Karpas-422 (cell line): ENCODE data around the gene SIVA1. TPM values are rescaled to one million over a fixed set of nuclear protein-coding genes. Genes with fewer than 3 reads are reported as not detected.

Source experiments
- DNase-seq: peaks from one replicate; pipeline ENCODE4 v3.0.0-alpha.2; 2015
- H2AFZ ChIP-seq: fragments of 200-600 bp; sonication (generic); 2 replicates; pipeline ENCODE4 v1.6.1; 2014; ENCODE audit warnings: antibody characterized with exemption, low read length, mixed read lengths
- H3K27ac ChIP-seq: fragments of 200-600 bp; sonication (generic); 2 replicates; pipeline ENCODE4 v1.5.1; 2014; ENCODE audit warnings: mild to moderate bottlenecking, low read length, moderate library complexity
- H3K27me3 ChIP-seq: fragments of 200-600 bp; sonication (generic); 2 replicates; pipeline ENCODE4 v1.6.1; 2014; ENCODE audit warnings: low read length, mixed read lengths
- H3K36me3 ChIP-seq: fragments of 200-600 bp; sonication (generic); 2 replicates; pipeline ENCODE4 v1.6.1; 2014; ENCODE audit warnings: low read length, mixed read lengths; ENCODE audit not compliant: insufficient read depth
- H3K4me1 ChIP-seq: fragments of 200-600 bp; sonication (generic); 2 replicates; pipeline ENCODE4 v1.6.1; 2014; ENCODE audit warnings: mild to moderate bottlenecking, low read length, mixed read lengths
- H3K4me2 ChIP-seq: fragments of 200-600 bp; sonication (generic); 2 replicates; pipeline ENCODE4 v1.6.1; 2014; ENCODE audit warnings: low read length, low read depth, mild to moderate bottlenecking; ENCODE audit not compliant: poor library complexity, severe bottlenecking
- H3K4me3 ChIP-seq: fragments of 200-600 bp; sonication (generic); 2 replicates; pipeline ENCODE4 v1.5.1; 2014; ENCODE audit warnings: mild to moderate bottlenecking, antibody characterized with exemption, low read length, mixed read lengths
- H3K79me2 ChIP-seq: fragments of 200-600 bp; sonication (generic); 2 replicates; pipeline ENCODE4 v1.6.1; 2014; ENCODE audit warnings: mild to moderate bottlenecking, low read length, mixed read lengths
- H3K9ac ChIP-seq: fragments of 200-600 bp; sonication (generic); 2 replicates; pipeline ENCODE4 v1.6.0; 2014; ENCODE audit warnings: low read length
- H3K9me2 ChIP-seq: fragments of 200-600 bp; sonication (generic), shearing (Covaris generic); replicated peaks from 2 replicates; pipeline ENCODE4 v1.6.0; 2014; ENCODE audit warnings: mild to moderate bottlenecking, low read length, moderate library complexity; ENCODE audit not compliant: insufficient read depth
- H3K9me3 ChIP-seq: fragments of 300-700, 200-600 bp; sonication (generic); 2 replicates; pipeline ENCODE4 v1.6.1; 2014; ENCODE audit warnings: low read length, mixed read lengths
- H4K20me1 ChIP-seq: fragments of 200-600 bp; sonication (generic); 2 replicates; pipeline ENCODE4 v1.6.1; 2014; ENCODE audit warnings: mild to moderate bottlenecking, antibody characterized with exemption, low read length, low read depth; ENCODE audit not compliant: insufficient read depth
- total RNA-seq: library from RNA; depleted of rRNA; stranded (reverse); fragments of >200 nt; shearing (Covaris generic); gene quantifications from 2 replicates; pipeline ENCODE4 v1.2.3, GENCODE V29; 2014; ENCODE audit warnings: low replicate concordance

The SIVA1 gene
- total RNA-seq, 1 experiment from 2014 or later, result 68.1 TPM

- no peaks in the 10 kb centered on the region for H3K79me2 ChIP-seq
- no peak overlapping the region for H2AFZ ChIP-seq
- H3K9me2 ChIP-seq, result no peaks in the 10 kb centered on the region
- no peaks in the 10 kb centered on the region for H3K36me3 ChIP-seq
- no peaks in the 10 kb centered on the region for H3K27me3 ChIP-seq
- no peak for DNase-seq
- H4K20me1 ChIP-seq, result peaks cover 3% of the 10 kb centered on the region; the same call in 1 of the 2 replicates
- no peak overlapping the region for H3K9ac ChIP-seq
- no peak overlapping the region for H3K4me2 ChIP-seq
- H3K9me3 ChIP-seq, result no peaks in the 10 kb centered on the region
- H3K27ac ChIP-seq, result no peak overlapping the region
- no peak overlapping the region for H3K4me3 ChIP-seq
- H3K4me1 ChIP-seq, result no peaks in the 10 kb centered on the region
Measured at GRCh38 chr14:104735830-104736642, 16.9 kb upstream of the SIVA1 start.

GRCh38 chr14:104738375-104739019 is 14.4 kb upstream of the SIVA1 start:
- no peaks in the 10 kb centered on the region for H3K79me2 ChIP-seq

GRCh38 chr14:104739026-104739425 is 13.9 kb upstream of the SIVA1 start:
- no peaks in the 10 kb centered on the region for H3K36me3 ChIP-seq
- H3K9me3 ChIP-seq, result no peaks in the 10 kb centered on the region
- no peaks in the 10 kb centered on the region for H3K4me1 ChIP-seq
- no peak overlapping the region for H3K4me3 ChIP-seq
- H3K27me3 ChIP-seq, result no peaks in the 10 kb centered on the region
- no peak overlapping the region for H2AFZ ChIP-seq
- H3K9ac ChIP-seq, result no peak overlapping the region
- DNase-seq, result no peak
- no peak overlapping the region for H3K4me2 ChIP-seq
- H3K9me2 ChIP-seq, result no peaks in the 10 kb centered on the region
- H4K20me1 ChIP-seq, result peaks cover 11% of the 10 kb centered on the region; the same call in 1 of the 2 replicates
- no peak overlapping the region for H3K27ac ChIP-seq
- no peaks in the 10 kb centered on the region for H3K79me2 ChIP-seq

More at GRCh38 chr14:104738375-104739019, 14.4 kb upstream of the SIVA1 start:
- no peak overlapping the region for H3K27ac ChIP-seq
- no peaks in the 10 kb centered on the region for H3K4me1 ChIP-seq
- H3K9ac ChIP-seq, result no peak overlapping the region
- H3K4me3 ChIP-seq, result no peak overlapping the region
- H4K20me1 ChIP-seq, result peaks cover 11% of the 10 kb centered on the region; the same call in 1 of the 2 replicates
- H3K4me2 ChIP-seq, result no peak overlapping the region
- no peaks in the 10 kb centered on the region for H3K27me3 ChIP-seq
- no peaks in the 10 kb centered on the region for H3K36me3 ChIP-seq
- H2AFZ ChIP-seq, result no peak overlapping the region
- H3K9me3 ChIP-seq, result no peaks in the 10 kb centered on the region
- H3K9me2 ChIP-seq, result no peaks in the 10 kb centered on the region
- DNase-seq, result no peak

- Histone ChIP-seq H3K27ac (no peak overlapping the region), H3K27me3 (no peaks in the 10 kb centered on the region), H3K4me1 (no peaks in the 10 kb centered on the region), H2AFZ (no peak overlapping the region), H3K9me2 (no peaks in the 10 kb centered on the region), H3K9me3 (no peaks in the 10 kb centered on the region), H3K36me3 (no peaks in the 10 kb centered on the region), H4K20me1 (peaks cover 11% of the 10 kb centered on the region; the same call in 1 of the 2 replicates), H3K9ac (no peak overlapping the region), H3K79me2 (no peaks in the 10 kb centered on the region), H3K4me3 (no peak overlapping the region), H3K4me2 (no peak overlapping the region)
- no peak for DNase-seq
Measured at GRCh38 chr14:104739546-104740516, 13.1 kb upstream of the SIVA1 start.

GRCh38 chr14:104741108-104741802 is 11.7 kb upstream of the SIVA1 start:
- Histone ChIP-seq H3K27ac (no peak overlapping the region), H3K4me1 (no peaks in the 10 kb centered on the region), H3K4me3 (no peak overlapping the region), H4K20me1 (peaks cover 11% of the 10 kb centered on the region; the same call in 1 of the 2 replicates), H3K27me3 (no peaks in the 10 kb centered on the region), H3K9ac (no peak overlapping the region), H2AFZ (no peak overlapping the region), H3K9me3 (no peaks in the 10 kb centered on the region), H3K79me2 (no peaks in the 10 kb centered on the region), H3K36me3 (no peaks in the 10 kb centered on the region), H3K9me2 (no peaks in the 10 kb centered on the region), H3K4me2 (no peak overlapping the region)
- no peak for DNase-seq

GRCh38 chr14:104741803-104742251 is 11.1 kb upstream of the SIVA1 start:
- Histone ChIP-seq H3K4me2 (no peak overlapping the region), H3K79me2 (no peaks in the 10 kb centered on the region), H3K27ac (no peak overlapping the region), H3K27me3 (no peaks in the 10 kb centered on the region), H3K9me3 (no peaks in the 10 kb centered on the region), H3K36me3 (no peaks in the 10 kb centered on the region), H3K9ac (no peak overlapping the region), H3K4me1 (no peaks in the 10 kb centered on the region), H4K20me1 (peaks cover 11% of the 10 kb centered on the region; the same call in 1 of the 2 replicates), H3K9me2 (no peaks in the 10 kb centered on the region), H2AFZ (no peak overlapping the region), H3K4me3 (no peak overlapping the region)
- DNase-seq, result no peak

GRCh38 chr14:104742586-104743455 is 10.1 kb upstream of the SIVA1 start:
- DNase-seq, result no peak

More at GRCh38 chr14:104742586-104743455, 10.1 kb upstream of the SIVA1 start:
- peaks cover 11% of the 10 kb centered on the region; the same call in 1 of the 2 replicates for H4K20me1 ChIP-seq
- H3K9ac ChIP-seq, result no peak overlapping the region
- H3K4me3 ChIP-seq, result no peak overlapping the region
- no peak overlapping the region for H3K27ac ChIP-seq
- no peaks in the 10 kb centered on the region for H3K27me3 ChIP-seq
- no peaks in the 10 kb centered on the region for H3K4me1 ChIP-seq
- H3K9me3 ChIP-seq, result no peaks in the 10 kb centered on the region
- no peaks in the 10 kb centered on the region for H3K9me2 ChIP-seq
- H3K79me2 ChIP-seq, result no peaks in the 10 kb centered on the region
- no peaks in the 10 kb centered on the region for H3K36me3 ChIP-seq
- H3K4me2 ChIP-seq, result no peak overlapping the region
- H2AFZ ChIP-seq, result no peak overlapping the region
